ENCODE results near the gene APOC3. TPM values are rescaled to one million over a fixed set of nuclear protein-coding genes. Genes with fewer than 3 reads are reported as not detected.

The APOC3 gene
- total and polyA plus RNA-seq, 7 experiments from 2014 or later, result not detected

GRCh38 chr11:116808262-116809175 lies 21.2 kb upstream of the APOC3 start:
- H3K4me3 ChIP-seq (ENCODE audit: low read length), result no peak overlapping the region
- H3K4me3 Mint-ChIP-seq, result no peak overlapping the region
- no peak for DNase-seq
- ChIA-PET CTCF (interaction anchor here (0.7 kb wide), 1 partner anchor 12 kb away, joined by 3 read pairs; no protein-coding TSS in a partner anchor), POLR2A (no interaction called here)
- no peaks in the 10 kb centered on the region for H3K4me1 ChIP-seq (ENCODE audit: control insufficient read depth in 2 of 2, insufficient read depth in 2 of 2, low read length in 2 of 2)
- no peak overlapping the region for H3K27ac Mint-ChIP-seq
- H3K9me3 Mint-ChIP-seq, result no peaks in the 10 kb centered on the region
- H3K27me3 ChIP-seq (ENCODE audit: control insufficient read depth in 2 of 2, insufficient read depth in 2 of 2, low read length in 2 of 2), result no peaks in the 10 kb centered on the region
- no peaks in the 10 kb centered on the region for H3K36me3 ChIP-seq (ENCODE audit: control insufficient read depth in 2 of 3, insufficient read depth in 3 of 3, low read length in 3 of 3)
- no peaks in the 10 kb centered on the region for H3K9me3 ChIP-seq (ENCODE audit: control insufficient read depth in 2 of 3, low read length in 3 of 3)
- peaks cover 0 to 15% (median 0%) of the 10 kb centered on the region in 5 donors for H3K27me3 Mint-ChIP-seq
- no peak for ATAC-seq
- intact Hi-C loops (cut with micrococcal nuclease), result no loop called here
- H3K36me3 Mint-ChIP-seq, result no peaks in the 10 kb centered on the region
- H3K4me1 Mint-ChIP-seq, result no peaks in the 10 kb centered on the region
- H3K27ac ChIP-seq (ENCODE audit: low read depth, low read length), result no peak overlapping the region

GRCh38 chr11:116811194-116811593 lies 18.5 kb upstream of the APOC3 start:
- ChIA-PET POLR2A (interaction anchor here (1.2 kb wide), 1 partner anchor 24 kb away, joined by 3 read pairs; no protein-coding TSS in a partner anchor), CTCF (no interaction called here)
- ATAC-seq (no peak), DNase-seq (no peak)
- H3K9me3 Mint-ChIP-seq, result no peaks in the 10 kb centered on the region
- no peak overlapping the region for H3K4me3 Mint-ChIP-seq
- no peak overlapping the region for H3K27ac Mint-ChIP-seq
- no peak overlapping the region for H3K27ac ChIP-seq (ENCODE audit: low read depth, low read length)
- H3K4me3 ChIP-seq (ENCODE audit: low read length), result no peak overlapping the region
- H3K36me3 ChIP-seq (ENCODE audit: control insufficient read depth in 2 of 3, insufficient read depth in 3 of 3, low read length in 3 of 3), result no peaks in the 10 kb centered on the region
- no peaks in the 10 kb centered on the region for H3K9me3 ChIP-seq (ENCODE audit: control insufficient read depth in 2 of 3, low read length in 3 of 3)
- intact Hi-C loops (cut with micrococcal nuclease), result no loop called here
- H3K27me3 ChIP-seq (ENCODE audit: control insufficient read depth in 2 of 2, insufficient read depth in 2 of 2, low read length in 2 of 2), result no peaks in the 10 kb centered on the region
- H3K36me3 Mint-ChIP-seq, result no peaks in the 10 kb centered on the region
- peaks cover 0 to 16% (median 0%) of the 10 kb centered on the region in 5 donors for H3K27me3 Mint-ChIP-seq
- H3K4me1 ChIP-seq (ENCODE audit: control insufficient read depth in 2 of 2, insufficient read depth in 2 of 2, low read length in 2 of 2), result no peaks in the 10 kb centered on the region
- no peaks in the 10 kb centered on the region for H3K4me1 Mint-ChIP-seq

- Histone ChIP-seq H3K27me3 (ENCODE audit: control insufficient read depth in 2 of 2, insufficient read depth in 2 of 2, low read length in 2 of 2) (no peaks in the 10 kb centered on the region), H3K4me3 (ENCODE audit: low read length) (no peak overlapping the region), H3K4me1 (ENCODE audit: control insufficient read depth in 2 of 2, insufficient read depth in 2 of 2, low read length in 2 of 2) (no peaks in the 10 kb centered on the region), H3K36me3 (ENCODE audit: control insufficient read depth in 2 of 3, insufficient read depth in 3 of 3, low read length in 3 of 3) (no peaks in the 10 kb centered on the region), H3K27ac (ENCODE audit: low read depth, low read length) (no peak overlapping the region), H3K9me3 (ENCODE audit: control insufficient read depth in 2 of 3, low read length in 3 of 3) (no peaks in the 10 kb centered on the region)
- DNase-seq (no peak), ATAC-seq (no peak)
- CTCF ChIA-PET, result interaction anchor here (1.9 kb wide), 1 partner anchor 21 kb away, joined by 7 read pairs; the partner anchor contains the start of gene APOA5
- H3K36me3 Mint-ChIP-seq, result no peaks in the 10 kb centered on the region
- no peak overlapping the region for H3K27ac Mint-ChIP-seq
- intact Hi-C loops (cut with micrococcal nuclease), result no loop called here
- H3K9me3 Mint-ChIP-seq, result no peaks in the 10 kb centered on the region
- no peak overlapping the region for H3K4me3 Mint-ChIP-seq
- no peaks in the 10 kb centered on the region for H3K4me1 Mint-ChIP-seq
- POLR2A ChIA-PET, result no interaction called here
- H3K27me3 Mint-ChIP-seq, result peaks cover 0 to 12% (median 0%) of the 10 kb centered on the region in 5 donors
These were observed 17.6 kb upstream of the APOC3 start for GRCh38 chr11:116812109-116812508.

GRCh38 chr11:116813170-116813569 lies 16.5 kb upstream of the APOC3 start:
- intact Hi-C loops (cut with micrococcal nuclease), result no loop called here
- no peaks in the 10 kb centered on the region for H3K4me1 ChIP-seq (ENCODE audit: control insufficient read depth in 2 of 2, insufficient read depth in 2 of 2, low read length in 2 of 2)
- CTCF ChIA-PET, result interaction anchor here (0.6 to 1.9 kb wide), 3 partner anchors 22 to 409 kb away, joined by 4 to 7 read pairs (median 4); partner anchors contain the start of gene APOA5
- ATAC-seq (no peak), DNase-seq (no peak)
- H3K27me3 ChIP-seq (ENCODE audit: control insufficient read depth in 2 of 2, insufficient read depth in 2 of 2, low read length in 2 of 2), result no peaks in the 10 kb centered on the region
- no peak overlapping the region for H3K27ac ChIP-seq (ENCODE audit: low read depth, low read length)
- H3K36me3 ChIP-seq (ENCODE audit: control insufficient read depth in 2 of 3, insufficient read depth in 3 of 3, low read length in 3 of 3), result no peaks in the 10 kb centered on the region
- Mint-ChIP-seq H3K4me1 (no peaks in the 10 kb centered on the region), H3K36me3 (no peaks in the 10 kb centered on the region), H3K27me3 (peaks cover 0 to 12% (median 0%) of the 10 kb centered on the region in 5 donors), H3K4me3 (no peak overlapping the region), H3K27ac (no peak overlapping the region), H3K9me3 (no peaks in the 10 kb centered on the region)
- H3K4me3 ChIP-seq (ENCODE audit: low read length), result no peak overlapping the region
- POLR2A ChIA-PET, result no interaction called here
- H3K9me3 ChIP-seq (ENCODE audit: control insufficient read depth in 2 of 3, low read length in 3 of 3), result no peaks in the 10 kb centered on the region

GRCh38 chr11:116813781-116814471 lies 15.8 kb upstream of the APOC3 start:
- H3K9me3 ChIP-seq (ENCODE audit: control insufficient read depth in 2 of 3, low read length in 3 of 3), result no peaks in the 10 kb centered on the region
- H3K27ac Mint-ChIP-seq, result no peak overlapping the region
- no peaks in the 10 kb centered on the region for H3K4me1 ChIP-seq (ENCODE audit: control insufficient read depth in 2 of 2, insufficient read depth in 2 of 2, low read length in 2 of 2)
- intact Hi-C loops (cut with micrococcal nuclease), result no loop called here
- no peaks in the 10 kb centered on the region for H3K36me3 ChIP-seq (ENCODE audit: control insufficient read depth in 2 of 3, insufficient read depth in 3 of 3, low read length in 3 of 3)
- H3K27me3 ChIP-seq (ENCODE audit: control insufficient read depth in 2 of 2, insufficient read depth in 2 of 2, low read length in 2 of 2), result no peaks in the 10 kb centered on the region
- ATAC-seq (no peak), DNase-seq (no peak)
- H3K4me3 ChIP-seq (ENCODE audit: low read length), result no peak overlapping the region
- H3K9me3 Mint-ChIP-seq, result no peaks in the 10 kb centered on the region
- ChIA-PET CTCF (interaction anchor here (0.6 to 1.9 kb wide), 3 partner anchors 22 to 408 kb away, joined by 4 to 7 read pairs (median 4); partner anchors contain the start of gene APOA5), POLR2A (interaction anchor here (0.6 kb wide), 1 partner anchor 238 kb away, joined by 3 read pairs; no protein-coding TSS in a partner anchor)
- H3K27ac ChIP-seq (ENCODE audit: low read depth, low read length), result no peak overlapping the region
- no peaks in the 10 kb centered on the region for H3K36me3 Mint-ChIP-seq
- peaks cover 0 to 12% (median 0%) of the 10 kb centered on the region in 5 donors for H3K27me3 Mint-ChIP-seq
- H3K4me3 Mint-ChIP-seq, result no peak overlapping the region
- no peaks in the 10 kb centered on the region for H3K4me1 Mint-ChIP-seq

DNA sequence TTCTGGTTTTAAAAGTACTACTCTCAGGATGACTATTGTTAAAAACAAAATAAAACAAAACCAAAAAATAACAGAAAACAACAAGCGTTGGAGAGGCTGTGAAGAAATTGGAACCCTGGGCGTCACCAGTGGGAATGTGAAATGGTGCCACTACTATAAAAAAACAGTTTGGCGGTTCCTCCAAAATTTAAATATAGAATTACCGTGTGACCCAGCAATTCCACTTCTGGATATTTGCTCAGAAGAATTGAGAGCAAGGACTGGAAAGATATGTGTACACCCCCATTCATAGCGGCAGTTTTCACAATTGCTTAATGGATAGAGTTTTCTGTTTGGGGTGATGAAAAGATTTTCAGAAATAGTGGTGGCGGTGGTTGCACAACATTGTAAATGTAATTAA lies 15.2 kb upstream of the APOC3 start:
- ChIA-PET CTCF (interaction anchor here (1.8 kb wide), 1 partner anchor 22 kb away, joined by 4 read pairs; no protein-coding TSS in a partner anchor), POLR2A (interaction anchor here (0.6 kb wide), 1 partner anchor 238 kb away, joined by 3 read pairs; no protein-coding TSS in a partner anchor)
- Mint-ChIP-seq H3K36me3 (no peaks in the 10 kb centered on the region), H3K27ac (no peak overlapping the region), H3K4me3 (no peak overlapping the region), H3K9me3 (no peaks in the 10 kb centered on the region), H3K4me1 (no peaks in the 10 kb centered on the region), H3K27me3 (peaks cover 0 to 10% (median 0%) of the 10 kb centered on the region in 5 donors)
- intact Hi-C loops (cut with micrococcal nuclease), result no loop called here
- no peak for ATAC-seq
- Histone ChIP-seq H3K4me1 (ENCODE audit: control insufficient read depth in 2 of 2, insufficient read depth in 2 of 2, low read length in 2 of 2) (no peaks in the 10 kb centered on the region), H3K27ac (ENCODE audit: low read depth, low read length) (no peak overlapping the region), H3K9me3 (ENCODE audit: control insufficient read depth in 2 of 3, low read length in 3 of 3) (no peaks in the 10 kb centered on the region), H3K36me3 (ENCODE audit: control insufficient read depth in 2 of 3, insufficient read depth in 3 of 3, low read length in 3 of 3) (no peaks in the 10 kb centered on the region), H3K27me3 (ENCODE audit: control insufficient read depth in 2 of 2, insufficient read depth in 2 of 2, low read length in 2 of 2) (no peaks in the 10 kb centered on the region), H3K4me3 (ENCODE audit: low read length) (no peak overlapping the region)
- no peak for DNase-seq

Data from naive thymus-derived CD4-positive, alpha-beta T cell (primary cell).